ENCODE results near the gene PRXL2C.
A peak's percentile ranks its signal among the peaks of the same experiment; 100 is the strongest.

The PRXL2C gene

DNA sequence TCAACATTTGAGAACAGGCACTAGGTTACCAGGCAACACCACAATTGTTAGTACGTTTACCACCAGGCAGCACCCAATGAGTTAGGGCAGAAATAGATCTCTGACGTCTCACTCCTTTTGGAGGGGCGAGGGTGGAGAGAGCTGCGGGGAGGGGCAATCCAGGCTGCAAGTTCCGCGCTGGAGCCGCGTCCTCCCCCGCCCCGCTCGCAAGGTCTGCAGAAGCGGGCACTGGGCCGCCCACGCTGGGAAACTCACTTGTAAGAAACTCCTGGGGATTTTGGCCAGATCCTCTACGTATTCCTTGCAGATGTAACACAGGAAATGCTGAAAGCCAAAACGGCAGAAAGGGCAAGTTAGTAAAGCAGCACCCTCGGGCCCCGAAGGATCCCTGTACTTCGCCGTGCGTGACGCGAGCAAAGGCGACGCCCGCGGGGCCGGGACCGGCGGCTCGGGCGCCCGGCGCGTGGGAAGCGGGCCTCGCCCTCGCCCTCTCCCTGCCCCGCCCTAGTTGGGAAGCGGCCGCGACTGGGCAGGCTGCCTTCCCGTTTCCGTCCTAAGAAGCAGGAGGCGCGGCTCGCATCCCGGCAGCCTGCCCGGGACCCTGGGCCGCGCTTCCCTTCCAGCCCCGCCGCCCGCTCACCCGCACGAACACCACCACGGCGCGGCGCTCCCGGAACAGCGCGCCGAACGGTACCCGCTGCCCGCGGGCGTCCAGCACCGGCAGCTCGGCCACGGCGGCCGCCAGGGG lies 493 bp downstream of the PRXL2C start:
- no peaks in the 10 kb centered on the region for H3K9me2 ChIP-seq (replicated peaks; ENCODE audit: control insufficient read depth, low read length)
- no peaks in the 10 kb centered on the region for H3K9me3 ChIP-seq (ENCODE audit: control insufficient read depth, insufficient read depth, low read length)
- H3K4me1 ChIP-seq (ENCODE audit: control insufficient read depth, low read length): 0 out of 2 replicates have a peak, but pooled peaks cover 2% of the 10 kb centered on the region
- H3K27me3 ChIP-seq (ENCODE audit: control insufficient read depth, low read length): no peaks in the 10 kb centered on the region
- no peak overlapping the region for H3K27ac ChIP-seq (ENCODE audit: low read depth, low read length)
- TF ChIP-seq, protein P1, sequence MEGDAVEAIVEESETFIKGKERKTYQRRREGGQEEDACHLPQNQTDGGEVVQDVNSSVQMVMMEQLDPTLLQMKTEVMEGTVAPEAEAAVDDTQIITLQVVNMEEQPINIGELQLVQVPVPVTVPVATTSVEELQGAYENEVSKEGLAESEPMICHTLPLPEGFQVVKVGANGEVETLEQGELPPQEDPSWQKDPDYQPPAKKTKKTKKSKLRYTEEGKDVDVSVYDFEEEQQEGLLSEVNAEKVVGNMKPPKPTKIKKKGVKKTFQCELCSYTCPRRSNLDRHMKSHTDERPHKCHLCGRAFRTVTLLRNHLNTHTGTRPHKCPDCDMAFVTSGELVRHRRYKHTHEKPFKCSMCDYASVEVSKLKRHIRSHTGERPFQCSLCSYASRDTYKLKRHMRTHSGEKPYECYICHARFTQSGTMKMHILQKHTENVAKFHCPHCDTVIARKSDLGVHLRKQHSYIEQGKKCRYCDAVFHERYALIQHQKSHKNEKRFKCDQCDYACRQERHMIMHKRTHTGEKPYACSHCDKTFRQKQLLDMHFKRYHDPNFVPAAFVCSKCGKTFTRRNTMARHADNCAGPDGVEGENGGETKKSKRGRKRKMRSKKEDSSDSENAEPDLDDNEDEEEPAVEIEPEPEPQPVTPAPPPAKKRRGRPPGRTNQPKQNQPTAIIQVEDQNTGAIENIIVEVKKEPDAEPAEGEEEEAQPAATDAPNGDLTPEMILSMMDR (IDR thresholded peaks at IDR 0.05; ENCODE audit: low read depth, low read length, poor library complexity, severe bottlenecking): no peak
- TF ChIP-seq EZH2phosphoT487 (IDR thresholded peaks at IDR 0.05; ENCODE audit: borderline replicate concordance, low read length): no peak; the same call in 1 of the 2 replicates
- no peaks in the 10 kb centered on the region for H4K20me1 ChIP-seq (ENCODE audit: control insufficient read depth, insufficient read depth, low read depth, low read length)
- H3F3A ChIP-seq (ENCODE audit: control insufficient read depth, insufficient read depth): no peaks in the 10 kb centered on the region
- no peaks in the 10 kb centered on the region for H3K36me3 ChIP-seq (ENCODE audit: control insufficient read depth, low read length)
- H3K4me2 ChIP-seq (ENCODE audit: low read length): peak overlapping the region; percentile 61
- H3K4me3 ChIP-seq (ENCODE audit: low read length): peak overlapping the region; percentile 67
- H3K79me2 ChIP-seq (ENCODE audit: control insufficient read depth, low read length): no peaks in the 10 kb centered on the region

DNA sequence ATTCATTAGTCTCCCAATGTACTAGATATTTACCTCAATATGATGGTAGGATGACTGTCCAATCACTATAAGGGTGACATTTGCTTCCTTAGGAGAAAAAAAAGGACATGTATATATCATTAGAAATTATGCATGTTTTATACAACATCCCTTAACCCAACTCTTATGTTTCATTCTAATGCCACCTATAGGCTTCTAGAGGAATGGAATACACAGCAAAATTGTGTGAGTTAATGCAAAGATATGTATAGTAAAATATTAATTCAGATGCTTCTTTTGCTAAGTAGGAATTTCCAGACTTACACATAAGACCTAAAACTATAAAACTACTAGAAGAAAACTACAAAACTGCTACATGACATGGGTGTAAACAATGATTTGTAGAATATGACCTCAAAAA lies 3.5 kb downstream of the PRXL2C start:
- H4K20me1 ChIP-seq (ENCODE audit: control insufficient read depth, insufficient read depth, low read depth, low read length): no peaks in the 10 kb centered on the region
- no peak overlapping the region for H3K27ac ChIP-seq (ENCODE audit: low read depth, low read length)
- H3K4me2 ChIP-seq (ENCODE audit: low read length): no peak overlapping the region
- H3K36me3 ChIP-seq (ENCODE audit: control insufficient read depth, low read length): no peaks in the 10 kb centered on the region
- H3K9me3 ChIP-seq (ENCODE audit: control insufficient read depth, insufficient read depth, low read length): no peaks in the 10 kb centered on the region
- H3K27me3 ChIP-seq (ENCODE audit: control insufficient read depth, low read length): no peaks in the 10 kb centered on the region
- no peaks in the 10 kb centered on the region for H3K79me2 ChIP-seq (ENCODE audit: control insufficient read depth, low read length)
- no peak overlapping the region for H3K4me3 ChIP-seq (ENCODE audit: low read length)
- H3K4me1 ChIP-seq (ENCODE audit: control insufficient read depth, low read length): 0 out of 2 replicates have a peak, but pooled peaks cover 2% of the 10 kb centered on the region
- H3K9me2 ChIP-seq (replicated peaks; ENCODE audit: control insufficient read depth, low read length): no peaks in the 10 kb centered on the region
- TF ChIP-seq, protein P1 (IDR thresholded peaks at IDR 0.05; ENCODE audit: low read depth, low read length, poor library complexity, severe bottlenecking): peak; percentile 52
- no peak for TF ChIP-seq EZH2phosphoT487 (IDR thresholded peaks at IDR 0.05; ENCODE audit: borderline replicate concordance, low read length)
- H3F3A ChIP-seq (ENCODE audit: control insufficient read depth, insufficient read depth): no peaks in the 10 kb centered on the region

DNA sequence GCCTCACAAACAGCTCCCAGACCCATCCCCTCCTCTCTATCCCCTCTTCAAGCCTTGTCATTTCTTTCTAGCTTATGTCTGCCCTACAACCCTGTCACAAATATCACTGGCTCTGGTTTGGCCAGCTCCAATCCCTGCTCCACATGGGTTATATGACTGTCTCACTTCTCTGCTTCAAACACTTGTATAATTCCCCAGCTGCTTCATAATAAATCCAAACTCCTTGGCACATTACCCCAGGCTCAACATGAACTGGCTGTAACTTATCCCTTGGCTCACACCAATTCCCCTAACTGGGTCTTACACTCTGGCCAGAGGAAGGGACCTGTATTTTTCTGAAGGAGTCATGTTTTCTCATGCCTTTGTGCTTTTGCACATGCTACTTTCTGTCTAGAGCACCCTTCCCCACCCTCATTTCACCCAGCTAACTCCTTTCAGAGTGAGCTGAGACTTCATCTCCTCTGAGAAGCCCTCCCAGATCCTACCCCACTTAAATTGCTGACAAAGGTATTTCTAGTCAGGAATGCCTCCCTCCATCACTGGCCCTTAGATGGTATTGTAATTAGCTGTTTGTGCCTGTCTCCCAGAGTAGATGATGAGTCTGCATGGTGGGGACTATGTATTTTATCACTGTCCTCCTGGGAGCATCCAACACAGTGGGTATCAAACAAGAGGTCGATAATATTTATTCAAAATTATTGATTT lies 5.3 kb downstream of the PRXL2C start:
- H3K9me3 ChIP-seq (ENCODE audit: control insufficient read depth, insufficient read depth, low read length): no peaks in the 10 kb centered on the region
- H3K27ac ChIP-seq (ENCODE audit: low read depth, low read length): no peak overlapping the region
- H3K4me3 ChIP-seq (ENCODE audit: low read length): no peak overlapping the region
- H3K36me3 ChIP-seq (ENCODE audit: control insufficient read depth, low read length): no peaks in the 10 kb centered on the region
- H3F3A ChIP-seq (ENCODE audit: control insufficient read depth, insufficient read depth): no peaks in the 10 kb centered on the region
- no peaks in the 10 kb centered on the region for H3K79me2 ChIP-seq (ENCODE audit: control insufficient read depth, low read length)
- H3K9me2 ChIP-seq (replicated peaks; ENCODE audit: control insufficient read depth, low read length): no peaks in the 10 kb centered on the region
- no peaks in the 10 kb centered on the region for H3K27me3 ChIP-seq (ENCODE audit: control insufficient read depth, low read length)
- no peak overlapping the region for H3K4me2 ChIP-seq (ENCODE audit: low read length)
- H4K20me1 ChIP-seq (ENCODE audit: control insufficient read depth, insufficient read depth, low read depth, low read length): no peaks in the 10 kb centered on the region
- no peak for TF ChIP-seq EZH2phosphoT487 (IDR thresholded peaks at IDR 0.05; ENCODE audit: borderline replicate concordance, low read length)
- TF ChIP-seq, protein P1 (IDR thresholded peaks at IDR 0.05; ENCODE audit: low read depth, low read length, poor library complexity, severe bottlenecking): no peak
- 0 out of 2 replicates have a peak, but pooled peaks cover 2% of the 10 kb centered on the region for H3K4me1 ChIP-seq (ENCODE audit: control insufficient read depth, low read length)
